ENCODE data around the gene ITPR3.

Gene ITPR3

DNA sequence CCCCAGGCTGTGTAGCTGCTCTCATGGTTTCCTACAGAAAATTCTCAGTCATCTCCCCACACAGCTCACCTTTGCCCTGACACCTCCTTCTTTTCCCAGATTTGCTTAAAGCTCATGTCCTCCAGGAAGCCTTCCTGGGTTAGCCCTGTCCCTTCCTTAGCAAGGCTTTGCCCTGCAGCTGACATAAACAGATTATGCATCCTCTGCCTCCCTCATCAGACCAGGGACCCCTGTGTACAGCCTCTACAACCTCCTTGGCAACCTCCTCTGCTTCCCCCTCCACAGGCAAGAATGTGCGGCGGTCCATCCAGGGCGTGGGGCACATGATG is 50.6 kb downstream of the ITPR3 start:
- no peak for DNase-seq

DNA sequence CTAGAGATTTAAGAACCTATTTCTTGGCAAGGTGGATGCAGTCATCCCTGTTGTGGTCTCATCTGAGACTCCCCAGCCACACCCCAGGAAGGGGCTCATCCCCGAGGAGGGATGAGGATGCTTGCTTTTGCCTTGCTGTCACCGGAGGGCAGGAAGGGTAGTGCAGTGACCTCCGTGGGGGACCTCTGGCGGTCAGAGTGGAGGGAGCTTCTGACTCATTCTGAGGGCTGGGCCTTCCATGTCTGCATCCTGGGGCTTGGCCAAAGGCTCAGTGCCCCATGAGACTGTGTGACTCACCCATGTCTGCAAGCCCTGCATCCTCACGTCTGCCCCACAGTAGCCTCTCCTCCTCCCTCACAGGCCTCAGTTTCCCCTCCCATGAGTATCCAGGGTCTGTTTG is 51.7 kb downstream of the ITPR3 start:
- DNase-seq = no peak

DNA sequence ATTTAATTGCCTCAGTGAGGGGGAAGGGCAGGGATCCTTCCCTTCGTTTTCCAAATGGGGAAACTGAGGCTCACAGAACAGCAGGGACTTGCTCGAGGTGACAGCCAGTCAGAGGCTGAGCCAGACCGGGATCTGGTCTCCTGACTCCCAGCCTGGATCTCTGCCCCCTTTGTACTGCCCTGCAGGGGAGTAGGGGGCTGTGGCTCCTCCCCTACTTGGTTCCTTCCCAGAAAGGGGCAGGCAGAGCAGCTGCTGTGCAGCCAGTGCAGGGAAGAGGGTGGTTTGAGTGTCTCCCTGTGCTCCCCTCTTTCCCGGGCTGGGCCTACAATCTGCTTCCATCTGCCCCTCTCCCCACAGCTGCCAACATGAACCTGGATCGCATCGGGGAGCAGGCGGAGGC is 52.7 kb downstream of the ITPR3 start:
- DNase-seq = no peak

DNA sequence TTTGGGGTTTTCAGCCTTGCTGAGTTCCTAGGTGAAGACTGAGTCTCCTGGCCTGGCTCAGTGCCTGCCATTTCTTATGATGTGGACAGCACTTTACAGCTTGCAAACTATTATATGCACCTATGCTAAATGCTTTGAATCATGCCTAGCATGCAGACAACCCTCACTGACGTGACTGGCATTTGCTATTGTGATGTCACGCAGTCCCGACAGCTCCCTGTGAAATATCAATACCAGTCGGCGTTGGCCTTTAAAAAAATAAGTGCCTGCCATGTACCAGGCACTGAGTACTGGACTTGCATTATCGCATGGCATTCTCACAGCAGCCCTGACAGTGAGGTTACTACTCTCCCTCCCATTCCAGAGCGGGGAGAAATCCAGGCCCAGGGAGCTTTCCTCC is 54.8 kb downstream of the ITPR3 start:
- DNase-seq = no peak

DNA sequence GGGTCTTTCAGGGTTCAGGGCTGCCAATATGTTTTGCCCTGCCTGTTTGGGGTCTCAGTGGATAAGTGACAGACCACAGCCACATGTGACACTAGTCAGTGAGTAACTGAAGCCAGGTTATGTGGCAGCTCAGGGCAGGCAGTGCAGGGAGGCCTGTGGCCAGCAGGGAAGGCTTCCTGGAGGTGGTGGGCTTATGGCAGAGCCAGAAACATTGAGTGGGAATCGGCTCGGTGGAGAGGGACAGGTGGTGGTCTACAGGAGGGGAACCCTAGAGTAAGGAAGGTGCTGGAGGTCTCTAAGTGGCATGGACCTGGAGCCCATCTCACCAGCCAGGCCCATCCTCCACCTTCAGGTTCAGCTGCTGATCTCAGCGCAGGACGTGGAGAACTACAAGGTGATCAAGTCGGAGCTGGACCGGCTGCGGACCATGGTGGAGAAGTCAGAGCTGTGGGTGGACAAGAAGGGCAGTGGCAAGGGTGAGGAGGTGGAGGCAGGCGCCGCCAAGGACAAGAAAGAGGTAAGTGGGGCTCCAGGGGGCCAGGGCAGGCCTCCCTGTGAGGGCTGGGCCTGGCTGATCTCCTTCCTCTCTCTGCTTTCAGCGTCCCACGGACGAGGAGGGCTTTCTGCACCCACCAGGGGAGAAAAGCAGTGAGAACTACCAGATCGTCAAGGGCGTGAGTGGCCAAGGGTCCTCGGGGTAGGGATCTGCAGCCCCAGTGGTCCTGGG is 55.5 kb downstream of the ITPR3 start:
- DNase-seq = no peak

DNA sequence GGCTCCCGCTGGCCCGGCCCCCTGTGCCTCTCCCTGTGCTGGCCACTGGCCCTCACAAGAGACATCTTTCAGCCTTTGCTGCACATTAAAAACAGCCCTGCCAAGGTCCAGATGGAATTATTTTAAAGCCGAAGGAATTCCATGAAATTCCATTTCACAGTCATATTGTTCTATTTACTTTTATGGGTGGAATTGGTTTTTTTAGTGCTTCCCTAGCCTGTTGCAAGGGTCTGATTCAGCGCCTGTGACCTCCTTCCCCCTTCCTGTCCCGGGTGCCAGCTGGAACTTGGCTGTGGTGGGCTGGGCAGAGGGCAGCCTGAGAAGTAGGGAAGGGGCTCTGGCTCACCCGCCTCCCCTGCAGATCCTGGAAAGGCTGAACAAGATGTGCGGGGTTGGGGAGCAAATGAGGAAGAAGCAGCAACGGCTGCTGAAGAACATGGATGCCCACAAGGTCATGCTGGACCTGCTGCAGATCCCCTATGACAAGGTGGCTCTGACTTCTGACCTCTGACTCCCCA is 56.1 kb downstream of the ITPR3 start:
- DNase-seq = no peak

DNA sequence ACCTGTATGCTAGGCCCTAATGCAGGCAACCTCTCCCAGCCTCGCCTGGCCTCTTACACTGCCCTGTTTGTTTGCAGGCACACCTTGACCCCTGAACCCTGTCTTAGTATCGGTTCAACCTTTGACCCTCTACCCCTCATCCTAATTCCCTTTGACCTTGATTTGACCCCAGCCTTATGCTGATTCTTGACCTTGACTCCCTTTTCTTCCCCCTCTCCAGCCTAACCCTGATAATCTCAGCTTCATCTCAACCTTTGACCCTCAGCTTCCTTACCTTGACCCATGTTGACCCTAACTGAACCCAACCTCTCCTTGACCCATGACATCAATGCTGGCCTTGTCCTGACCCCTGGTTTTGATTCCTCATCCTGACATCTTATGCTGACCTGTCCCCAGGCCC is 56.6 kb downstream of the ITPR3 start:
- DNase-seq = no peak

DNA sequence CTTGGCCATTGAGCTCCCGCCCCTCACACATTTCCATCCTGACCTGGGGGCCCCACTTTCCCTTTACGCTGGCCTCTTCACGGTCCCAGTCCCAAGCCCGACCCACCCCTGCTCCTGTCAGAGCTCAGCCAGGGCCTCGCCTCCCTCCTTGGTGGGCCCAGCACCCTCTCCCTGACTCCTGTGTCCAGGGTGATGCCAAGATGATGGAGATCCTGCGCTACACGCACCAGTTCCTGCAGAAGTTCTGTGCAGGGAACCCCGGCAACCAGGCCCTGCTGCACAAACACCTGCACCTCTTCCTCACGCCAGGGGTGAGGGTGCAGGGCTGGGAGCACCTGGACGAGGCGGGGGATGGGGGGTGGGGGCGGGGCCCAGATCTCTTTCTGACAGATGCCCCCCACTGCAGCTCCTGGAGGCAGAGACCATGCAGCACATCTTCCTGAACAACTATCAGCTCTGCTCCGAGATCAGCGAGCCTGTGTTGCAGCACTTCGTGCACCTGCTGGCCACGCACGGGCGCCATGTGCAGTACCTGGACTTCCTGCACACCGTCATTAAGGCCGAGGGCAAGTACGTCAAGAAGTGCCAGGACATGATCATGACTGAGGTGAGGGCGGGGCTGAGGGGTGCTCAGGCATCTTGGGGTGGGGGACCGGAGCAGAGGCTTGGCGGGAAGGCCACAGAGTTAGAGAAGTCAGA is 57.3 kb downstream of the ITPR3 start:
- no peak for DNase-seq

DNA sequence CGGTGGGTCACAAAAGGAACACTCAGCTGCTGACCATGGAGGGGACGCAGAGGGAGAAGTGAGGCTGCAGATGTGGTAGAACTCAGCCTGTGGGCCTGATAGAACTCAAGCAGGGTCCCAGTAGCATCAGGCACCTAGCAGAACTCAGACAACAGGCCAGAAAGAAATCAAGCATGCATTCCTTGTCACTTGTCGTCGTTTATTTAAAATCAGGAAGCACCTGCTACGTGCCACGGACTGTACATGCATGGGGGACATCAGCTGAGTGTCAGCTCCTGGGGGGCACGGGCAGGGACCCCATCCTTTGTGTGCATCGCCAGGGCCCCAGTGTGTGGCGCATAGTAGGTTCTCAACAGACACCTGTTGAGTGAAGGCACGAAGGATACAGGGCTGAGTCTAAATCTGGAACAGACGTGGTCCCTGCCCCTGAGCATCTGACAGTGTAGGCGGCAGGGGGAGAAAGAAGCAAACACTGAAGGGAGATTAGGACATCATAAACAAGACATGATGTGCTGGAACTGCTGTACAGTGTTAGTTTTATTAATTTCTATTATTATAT is 57.9 kb downstream of the ITPR3 start:
- no peak for DNase-seq

DNA sequence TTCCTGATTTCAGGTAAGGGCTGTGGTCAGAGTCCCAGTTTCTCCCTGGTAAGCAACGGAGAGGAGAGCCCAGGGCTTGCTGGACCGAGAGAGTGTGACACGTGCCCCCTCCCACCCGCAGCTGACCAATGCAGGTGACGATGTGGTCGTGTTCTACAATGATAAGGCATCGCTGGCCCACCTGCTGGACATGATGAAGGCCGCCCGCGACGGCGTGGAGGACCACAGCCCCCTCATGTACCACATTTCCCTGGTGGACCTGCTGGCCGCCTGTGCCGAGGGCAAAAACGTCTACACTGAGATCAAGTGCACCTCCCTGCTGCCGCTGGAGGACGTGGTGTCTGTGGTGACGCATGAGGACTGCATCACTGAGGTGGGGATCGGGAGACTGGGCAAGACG is 58.6 kb downstream of the ITPR3 start:
- no peak for DNase-seq

DNA sequence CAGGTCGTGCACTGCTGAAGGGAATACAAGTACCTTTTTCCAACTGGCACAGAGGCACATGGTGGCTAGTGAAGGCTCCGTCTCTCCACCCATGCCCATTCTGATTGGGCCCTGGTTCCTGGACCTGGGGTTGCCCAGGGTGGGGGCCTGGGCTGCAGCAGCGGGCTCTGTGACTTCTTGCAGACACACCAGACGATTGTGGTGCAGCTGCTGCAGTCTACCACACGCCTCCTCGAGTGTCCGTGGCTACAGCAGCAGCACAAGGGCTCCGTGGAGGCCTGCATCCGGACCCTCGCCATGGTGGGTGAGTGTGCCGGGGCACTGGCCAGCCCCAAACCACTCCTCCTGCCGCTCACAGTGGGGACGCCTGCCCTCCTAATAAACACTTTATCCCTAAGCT is 61.2 kb downstream of the ITPR3 start:
- DNase-seq = no peak

DNA sequence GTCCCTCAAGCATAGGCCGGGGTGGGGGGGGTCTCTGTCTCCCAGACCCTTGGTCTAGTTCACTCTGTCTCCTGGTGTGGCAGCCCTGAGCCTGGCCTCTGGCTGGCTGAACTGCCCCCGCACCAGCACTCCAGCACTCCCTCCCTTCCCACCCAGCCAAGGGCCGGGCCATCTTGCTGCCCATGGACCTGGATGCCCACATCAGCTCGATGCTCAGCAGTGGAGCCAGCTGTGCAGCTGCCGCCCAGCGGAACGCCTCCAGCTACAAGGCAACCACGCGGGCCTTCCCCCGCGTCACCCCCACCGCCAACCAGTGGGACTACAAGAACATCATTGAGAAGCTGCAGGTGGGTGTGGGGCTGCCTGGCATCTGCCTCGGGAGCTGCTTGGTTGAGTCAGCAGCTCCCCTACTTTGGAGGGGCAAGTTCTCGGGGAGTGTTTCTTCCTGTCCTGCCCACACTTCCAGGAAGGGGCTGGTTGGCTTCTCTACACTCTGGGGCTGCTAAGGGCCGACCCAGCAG is 62.0 kb downstream of the ITPR3 start:
- DNase-seq = no peak

DNA sequence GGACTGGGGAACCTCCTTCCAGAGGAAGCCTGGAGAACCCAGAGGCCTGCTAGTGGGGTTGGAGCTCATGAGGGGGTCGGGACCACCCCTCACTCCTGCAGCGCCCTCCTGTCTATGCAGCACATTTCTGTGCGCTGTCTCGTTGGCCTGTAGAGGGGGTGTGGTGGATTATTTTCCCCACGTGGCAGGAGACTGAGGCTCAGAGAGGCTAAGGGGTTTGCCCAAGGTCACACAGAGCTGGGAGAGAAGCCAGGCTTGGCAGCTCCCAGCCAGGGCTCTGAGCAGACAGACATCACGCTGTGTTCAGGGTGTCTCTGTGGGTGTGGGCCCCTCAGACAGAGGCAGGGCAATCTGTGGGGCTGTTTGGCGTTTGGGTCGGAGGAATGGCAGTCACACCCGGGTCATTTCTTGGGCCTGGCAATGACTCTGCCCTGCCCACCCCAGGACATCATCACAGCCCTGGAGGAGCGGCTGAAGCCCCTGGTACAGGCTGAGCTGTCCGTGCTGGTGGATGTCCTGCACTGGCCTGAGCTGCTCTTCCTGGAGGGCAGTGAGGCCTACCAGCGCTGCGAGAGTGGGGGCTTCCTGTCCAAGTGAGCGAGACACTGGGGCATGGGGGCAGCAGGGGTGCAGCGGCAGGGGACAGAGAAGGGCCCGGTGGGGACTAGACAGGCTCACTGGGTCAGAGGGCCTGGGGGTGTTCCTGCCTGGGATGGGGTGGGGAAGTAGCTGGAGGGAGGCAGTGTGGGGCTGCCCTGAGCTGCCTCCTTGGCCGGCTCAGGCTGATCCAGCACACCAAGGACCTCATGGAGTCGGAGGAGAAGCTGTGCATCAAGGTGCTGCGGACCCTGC is 62.7 kb downstream of the ITPR3 start:
- DNase-seq = no peak

DNA sequence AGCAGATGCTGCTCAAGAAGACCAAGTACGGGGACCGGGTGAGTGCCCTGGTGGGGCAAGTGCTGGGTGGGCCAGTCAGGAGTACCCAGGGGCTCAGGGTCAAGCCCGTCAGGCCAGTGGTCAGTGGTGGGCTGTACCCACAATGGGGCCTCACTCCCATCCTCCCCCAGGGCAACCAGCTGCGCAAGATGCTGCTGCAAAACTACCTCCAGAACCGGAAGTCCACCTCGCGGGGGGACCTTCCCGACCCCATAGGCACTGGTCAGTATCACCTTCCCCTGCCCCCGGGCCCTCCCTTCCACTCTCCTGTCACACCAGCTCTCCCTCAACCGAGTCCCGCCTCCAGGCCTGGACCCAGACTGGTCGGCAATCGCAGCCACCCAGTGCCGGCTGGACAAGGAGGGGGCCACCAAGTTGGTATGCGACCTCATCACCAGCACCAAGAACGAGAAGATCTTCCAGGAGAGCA is 63.3 kb downstream of the ITPR3 start:
- DNase-seq = no peak

DNA sequence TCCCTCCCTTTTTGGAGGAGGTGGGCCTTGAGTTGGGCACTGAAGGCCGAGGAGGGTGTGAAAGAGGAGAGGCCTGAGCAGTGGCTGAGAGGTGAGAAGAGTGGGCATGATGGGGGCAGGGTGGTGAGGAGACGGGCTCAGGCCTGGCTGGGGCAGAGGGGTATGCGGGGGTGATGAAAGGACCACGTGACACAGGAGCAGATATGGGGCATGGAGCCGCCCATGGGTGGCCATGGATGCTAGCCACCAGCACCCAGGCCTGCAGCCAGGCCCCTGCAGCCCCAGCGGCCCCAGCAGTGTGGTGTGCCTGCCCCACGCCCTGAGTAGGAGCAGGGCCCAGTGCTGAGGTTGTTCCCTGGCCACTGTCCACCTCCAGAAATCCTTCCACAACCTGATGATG is 63.9 kb downstream of the ITPR3 start:
- no peak for DNase-seq

DNA sequence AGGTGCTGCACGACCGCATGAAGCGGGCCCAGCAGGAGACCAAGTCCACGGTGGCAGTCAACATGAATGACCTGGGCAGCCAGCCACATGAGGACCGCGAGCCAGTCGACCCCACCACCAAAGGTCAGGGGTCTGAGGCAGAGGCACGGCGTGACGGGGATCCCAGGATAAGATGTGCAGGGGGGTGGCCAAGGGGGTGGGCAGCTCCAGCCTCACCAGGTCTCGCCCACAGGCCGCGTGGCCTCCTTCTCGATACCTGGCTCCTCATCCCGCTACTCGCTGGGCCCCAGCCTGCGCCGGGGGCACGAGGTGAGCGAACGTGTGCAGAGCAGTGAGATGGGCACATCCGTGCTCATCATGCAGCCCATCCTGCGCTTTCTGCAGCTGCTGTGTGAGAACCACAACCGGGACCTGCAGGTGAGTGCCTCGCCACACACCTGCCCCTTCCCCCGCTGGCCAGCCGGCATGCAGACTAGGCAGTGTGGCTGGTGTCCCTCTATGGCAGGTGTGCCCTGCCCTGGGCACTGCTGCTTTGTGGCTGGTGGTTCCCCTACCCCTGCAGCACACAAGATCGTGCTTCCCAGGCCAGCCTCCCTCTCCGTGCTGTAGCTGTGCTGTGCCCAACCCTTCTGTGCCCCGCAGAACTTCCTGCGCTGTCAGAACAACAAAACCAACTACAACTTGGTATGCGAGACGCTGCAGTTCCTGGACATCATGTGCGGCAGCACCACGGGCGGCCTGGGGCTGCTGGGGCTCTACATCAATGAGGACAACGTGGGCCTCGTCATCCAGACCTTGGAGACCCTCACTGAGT is 64.5 kb downstream of the ITPR3 start:
- no peak for DNase-seq

DNA sequence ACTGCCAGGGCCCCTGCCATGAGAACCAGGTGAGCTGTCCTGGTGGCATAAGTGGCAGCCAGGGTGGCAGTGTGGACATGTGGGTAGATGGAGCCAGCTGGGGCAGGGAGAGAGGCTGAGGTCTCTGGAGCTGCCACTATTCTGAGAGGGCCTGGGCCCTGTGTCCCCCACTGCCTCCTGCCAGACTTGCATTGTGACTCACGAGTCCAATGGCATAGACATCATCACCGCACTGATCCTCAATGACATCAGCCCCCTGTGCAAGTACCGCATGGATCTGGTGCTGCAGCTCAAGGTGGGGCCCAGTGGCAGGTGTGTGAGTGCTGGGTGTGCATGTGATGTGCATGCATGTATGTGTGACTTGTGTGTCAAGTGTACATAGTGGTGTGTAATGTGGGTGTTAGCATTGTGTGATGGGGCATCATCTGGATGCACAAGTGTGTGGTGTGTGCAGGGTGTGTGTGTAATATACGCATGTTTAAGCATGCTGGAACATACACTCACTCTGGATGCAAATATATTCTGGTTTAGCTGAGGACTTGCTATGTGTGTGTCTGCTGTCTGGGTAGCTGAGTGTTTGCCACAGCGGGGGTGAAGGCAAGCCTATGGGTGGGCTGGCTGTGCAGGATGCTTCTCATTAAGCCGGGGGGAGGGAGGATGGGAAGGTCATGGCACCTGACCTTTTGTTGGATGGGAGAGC is 65.3 kb downstream of the ITPR3 start:
- DNase-seq = no peak

DNA sequence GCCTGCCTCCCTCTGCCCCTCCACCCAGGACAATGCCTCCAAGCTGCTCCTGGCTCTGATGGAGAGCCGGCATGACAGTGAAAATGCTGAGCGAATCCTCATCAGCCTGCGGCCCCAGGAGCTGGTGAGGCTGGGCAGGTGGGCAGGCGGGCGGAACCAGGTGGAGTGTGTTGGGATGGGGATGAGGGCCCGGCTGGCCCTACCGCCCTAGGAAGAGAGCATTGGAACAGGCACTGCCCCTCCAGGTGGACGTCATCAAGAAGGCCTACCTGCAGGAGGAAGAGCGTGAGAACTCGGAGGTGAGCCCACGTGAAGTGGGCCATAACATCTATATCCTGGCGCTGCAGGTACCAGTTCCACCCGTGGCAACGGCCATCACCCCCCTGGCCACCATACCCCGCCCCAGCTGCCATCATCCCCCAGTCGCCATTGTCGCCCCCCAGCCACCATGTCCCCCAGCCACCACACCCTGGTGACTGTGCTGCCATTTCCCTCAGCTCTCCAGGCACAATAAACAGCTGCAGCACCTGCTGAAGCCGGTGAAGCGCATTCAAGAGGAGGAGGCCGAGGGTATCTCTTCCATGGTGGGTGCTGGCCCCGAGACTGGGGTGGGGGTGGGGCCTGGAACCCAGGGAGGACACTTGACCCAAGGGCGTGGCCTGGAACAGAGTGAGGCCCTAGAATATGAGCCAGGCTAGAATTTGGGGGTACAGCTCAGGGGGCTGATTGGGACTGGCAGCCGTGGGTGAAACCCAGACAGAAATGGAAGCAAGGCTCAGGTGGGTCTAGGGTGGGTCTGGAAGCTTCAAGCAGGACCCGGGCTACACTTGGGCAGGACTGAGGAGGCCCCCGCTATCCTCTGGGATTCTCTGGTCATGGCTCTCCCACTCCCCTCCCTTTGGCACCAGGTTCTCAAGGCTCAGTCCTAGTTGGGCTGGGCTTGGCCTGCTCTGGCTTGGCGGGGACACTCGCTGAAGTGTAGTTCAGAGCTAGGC is 66.2 kb downstream of the ITPR3 start:
- no peak for DNase-seq

DNA sequence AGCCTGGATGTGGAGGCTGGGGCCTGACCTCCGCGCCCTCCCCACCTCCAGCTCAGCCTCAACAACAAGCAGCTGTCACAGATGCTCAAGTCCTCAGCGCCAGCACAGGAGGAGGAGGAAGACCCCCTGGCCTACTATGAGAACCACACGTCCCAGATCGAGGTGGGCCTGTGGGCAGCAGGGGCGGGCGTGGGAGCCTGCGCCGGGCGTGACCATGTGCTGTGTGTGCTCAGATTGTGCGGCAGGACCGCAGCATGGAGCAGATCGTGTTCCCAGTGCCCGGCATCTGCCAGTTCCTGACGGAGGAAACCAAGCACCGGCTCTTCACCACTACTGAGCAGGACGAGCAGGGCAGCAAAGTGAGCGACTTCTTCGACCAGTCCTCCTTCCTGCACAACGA is 66.9 kb downstream of the ITPR3 start:
- DNase-seq = no peak

DNA sequence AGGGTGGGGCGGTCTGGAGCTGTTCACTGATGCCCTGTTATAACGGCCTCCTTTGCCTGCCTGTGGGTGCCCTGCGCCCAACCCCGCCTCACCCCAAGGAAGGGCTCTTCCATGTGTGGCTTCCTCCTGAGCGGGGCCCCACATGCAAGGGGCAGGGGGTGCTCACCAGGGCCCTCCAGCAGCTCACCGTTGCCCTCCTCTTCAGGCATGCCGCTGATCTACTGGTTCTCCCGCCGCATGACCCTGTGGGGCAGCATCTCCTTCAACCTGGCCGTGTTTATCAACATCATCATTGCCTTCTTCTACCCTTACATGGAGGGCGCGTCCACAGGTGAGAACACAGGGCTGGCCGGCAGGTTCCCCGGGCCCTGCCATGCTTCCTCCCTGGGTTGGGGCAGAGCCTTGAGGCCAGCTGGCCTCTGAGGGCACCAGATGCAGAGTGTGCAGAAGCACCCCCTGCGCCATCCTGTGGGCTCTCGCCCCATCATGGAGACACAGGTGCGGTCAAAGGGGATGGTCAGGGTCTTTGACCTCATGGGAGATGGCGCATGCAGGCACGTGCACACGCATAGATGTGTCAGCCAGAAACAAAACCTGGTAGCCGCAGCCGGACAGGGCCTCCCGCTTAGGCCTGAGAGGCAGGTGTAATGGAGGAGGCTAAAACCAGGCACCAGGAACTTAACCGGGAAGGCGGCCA is 67.5 kb downstream of the ITPR3 start:
- DNase-seq = no peak

Data from NCI-H345 (cell line).